ENCODE data around the gene EIF2S3.
"Not testable (repeated sequence)": the region's sequence is repeated elsewhere in the genome, so short reads cannot be mapped to it uniquely, and the experiment has no call there.

The EIF2S3 gene

GRCh38 chrX:24080245-24080644 lies 25.5 kb downstream of the EIF2S3 start:
- H3K27me3 ChIP-seq (replicated peaks in 2 of 5; ENCODE audit: control insufficient read depth in 4 of 5, insufficient read depth in 5 of 5, low read length in 4 of 5); H3K27ac ChIP-seq (ENCODE audit: insufficient read depth in 1 of 2, low read depth in 1 of 2, low read length in 2 of 2, poor library complexity in 1 of 2, severe bottlenecking in 2 of 2); H3K9me3 ChIP-seq (ENCODE audit: control extremely low read depth in 1 of 5, control insufficient read depth in 4 of 5, insufficient read depth in 2 of 5, low read depth in 1 of 5, low read length in 4 of 5); POLR2A ChIA-PET; DNase-seq; H3K4me1 ChIP-seq (ENCODE audit: control extremely low read depth in 1 of 4, control insufficient read depth in 4 of 4, insufficient read depth in 4 of 4, low read length in 3 of 4); H3K4me3 ChIP-seq (ENCODE audit: control insufficient read depth in 1 of 7, extremely low read depth in 1 of 7, insufficient read depth in 4 of 7, low read depth in 2 of 7, low read length in 6 of 7); CTCF ChIA-PET: not testable (repeated sequence)
- H3K36me3 ChIP-seq (ENCODE audit: control insufficient read depth in 4 of 4, insufficient read depth in 4 of 4, low read length in 3 of 4) = peaks cover 3 to 24% (median 13%) of the 10 kb centered on the region in 4 experiments
- WGBS (ENCODE audit: insufficient coverage) = 95% methylated on average over 4 of the region's 8 CpGs

- H3K27ac ChIP-seq (ENCODE audit: insufficient read depth in 1 of 2, low read depth in 1 of 2, low read length in 2 of 2, poor library complexity in 1 of 2, severe bottlenecking in 2 of 2) = no peak overlapping the region
- 83% methylated on average over 2 of the region's 3 CpGs for WGBS (ENCODE audit: insufficient coverage)
- H3K4me1 ChIP-seq (ENCODE audit: control extremely low read depth in 1 of 4, control insufficient read depth in 4 of 4, insufficient read depth in 4 of 4, low read length in 3 of 4) = no peaks in the 10 kb centered on the region
- DNase-seq = no peak
- CTCF ChIA-PET = no interaction called here
- H3K27me3 ChIP-seq (replicated peaks in 2 of 5; ENCODE audit: control insufficient read depth in 4 of 5, insufficient read depth in 5 of 5, low read length in 4 of 5) = peaks cover 0 to 4% (median 0%) of the 10 kb centered on the region in 5 experiments
- peaks cover 2 to 20% (median 10%) of the 10 kb centered on the region in 4 experiments for H3K36me3 ChIP-seq (ENCODE audit: control insufficient read depth in 4 of 4, insufficient read depth in 4 of 4, low read length in 3 of 4)
- POLR2A ChIA-PET = no interaction called here
- no peaks in the 10 kb centered on the region for H3K9me3 ChIP-seq (ENCODE audit: control extremely low read depth in 1 of 5, control insufficient read depth in 4 of 5, insufficient read depth in 2 of 5, low read depth in 1 of 5, low read length in 4 of 5)
- no peak overlapping the region for H3K4me3 ChIP-seq (ENCODE audit: control insufficient read depth in 1 of 7, extremely low read depth in 1 of 7, insufficient read depth in 4 of 7, low read depth in 2 of 7, low read length in 6 of 7)
These were observed 25.9 kb downstream of the EIF2S3 start for GRCh38 chrX:24080704-24081103.

GRCh38 chrX:24081661-24082154 lies 27.0 kb downstream of the EIF2S3 start:
- peak overlapping the region in 1 of 7 experiments; percentile 58 for H3K4me3 ChIP-seq (ENCODE audit: control insufficient read depth in 1 of 7, extremely low read depth in 1 of 7, insufficient read depth in 4 of 7, low read depth in 2 of 7, low read length in 6 of 7)
- CTCF ChIA-PET = no interaction called here
- no peaks in the 10 kb centered on the region for H3K9me3 ChIP-seq (ENCODE audit: control extremely low read depth in 1 of 5, control insufficient read depth in 4 of 5, insufficient read depth in 2 of 5, low read depth in 1 of 5, low read length in 4 of 5)
- H3K36me3 ChIP-seq (ENCODE audit: control insufficient read depth in 4 of 4, insufficient read depth in 4 of 4, low read length in 3 of 4) = peaks cover 2 to 10% (median 4%) of the 10 kb centered on the region in 4 experiments
- H3K27ac ChIP-seq (ENCODE audit: insufficient read depth in 1 of 2, low read depth in 1 of 2, low read length in 2 of 2, poor library complexity in 1 of 2, severe bottlenecking in 2 of 2) = no peak overlapping the region
- H3K27me3 ChIP-seq (replicated peaks in 2 of 5; ENCODE audit: control insufficient read depth in 4 of 5, insufficient read depth in 5 of 5, low read length in 4 of 5) = peaks cover 0 to 4% (median 0%) of the 10 kb centered on the region in 5 experiments
- POLR2A ChIA-PET = no interaction called here
- H3K4me1 ChIP-seq (ENCODE audit: control extremely low read depth in 1 of 4, control insufficient read depth in 4 of 4, insufficient read depth in 4 of 4, low read length in 3 of 4) = no peaks in the 10 kb centered on the region
- peak; percentile 61 to 73 (median 71) for DNase-seq
- WGBS (ENCODE audit: insufficient coverage) = 44% methylated on average over 3 of the region's 14 CpGs

GRCh38 chrX:24082447-24082846 lies 27.7 kb downstream of the EIF2S3 start:
- no peak for DNase-seq
- Histone ChIP-seq H3K36me3 (ENCODE audit: control insufficient read depth in 4 of 4, insufficient read depth in 4 of 4, low read length in 3 of 4) (peaks cover 2 to 5% (median 4%) of the 10 kb centered on the region in 4 experiments), H3K4me3 (ENCODE audit: control insufficient read depth in 1 of 7, extremely low read depth in 1 of 7, insufficient read depth in 4 of 7, low read depth in 2 of 7, low read length in 6 of 7) (no peak overlapping the region), H3K27me3 (replicated peaks in 2 of 5; ENCODE audit: control insufficient read depth in 4 of 5, insufficient read depth in 5 of 5, low read length in 4 of 5) (peaks cover 0 to 4% (median 0%) of the 10 kb centered on the region in 5 experiments), H3K4me1 (ENCODE audit: control extremely low read depth in 1 of 4, control insufficient read depth in 4 of 4, insufficient read depth in 4 of 4, low read length in 3 of 4) (no peaks in the 10 kb centered on the region), H3K27ac (ENCODE audit: insufficient read depth in 1 of 2, low read depth in 1 of 2, low read length in 2 of 2, poor library complexity in 1 of 2, severe bottlenecking in 2 of 2) (no peak overlapping the region), H3K9me3 (ENCODE audit: control extremely low read depth in 1 of 5, control insufficient read depth in 4 of 5, insufficient read depth in 2 of 5, low read depth in 1 of 5, low read length in 4 of 5) (no peaks in the 10 kb centered on the region)
- CTCF ChIA-PET = interaction anchor here (0.8 to 1.3 kb wide), 3 partner anchors 157 to 168 kb away, joined by 3 read pairs; no protein-coding TSS in a partner anchor
- POLR2A ChIA-PET = interaction anchor here (0.6 kb wide), 1 partner anchor 68 kb away, joined by 3 read pairs; no protein-coding TSS in a partner anchor
- WGBS (ENCODE audit: insufficient coverage) = no CpG with 5 or more reads among the region's 2 CpGs

- POLR2A ChIA-PET = no interaction called here
- no peaks in the 10 kb centered on the region for H3K9me3 ChIP-seq (ENCODE audit: control extremely low read depth in 1 of 5, control insufficient read depth in 4 of 5, insufficient read depth in 2 of 5, low read depth in 1 of 5, low read length in 4 of 5)
- H3K36me3 ChIP-seq (ENCODE audit: control insufficient read depth in 4 of 4, insufficient read depth in 4 of 4, low read length in 3 of 4) = no peaks in the 10 kb centered on the region
- no peak overlapping the region for H3K27ac ChIP-seq (ENCODE audit: insufficient read depth in 1 of 2, low read depth in 1 of 2, low read length in 2 of 2, poor library complexity in 1 of 2, severe bottlenecking in 2 of 2)
- 90% methylated on average over 6 of the region's 6 CpGs for WGBS (ENCODE audit: insufficient coverage)
- H3K4me3 ChIP-seq (ENCODE audit: control insufficient read depth in 1 of 7, extremely low read depth in 1 of 7, insufficient read depth in 4 of 7, low read depth in 2 of 7, low read length in 6 of 7) = no peak overlapping the region
- CTCF ChIA-PET = no interaction called here
- DNase-seq = no peak
- H3K4me1 ChIP-seq (ENCODE audit: control extremely low read depth in 1 of 4, control insufficient read depth in 4 of 4, insufficient read depth in 4 of 4, low read length in 3 of 4) = no peaks in the 10 kb centered on the region
- no peaks in the 10 kb centered on the region for H3K27me3 ChIP-seq (replicated peaks in 2 of 5; ENCODE audit: control insufficient read depth in 4 of 5, insufficient read depth in 5 of 5, low read length in 4 of 5)
These were observed 30.3 kb downstream of the EIF2S3 start for GRCh38 chrX:24085101-24085500.

GRCh38 chrX:24090300-24091200 lies 35.8 kb downstream of the EIF2S3 start:
- Histone ChIP-seq H3K4me1 (ENCODE audit: control extremely low read depth in 1 of 4, control insufficient read depth in 4 of 4, insufficient read depth in 4 of 4, low read length in 3 of 4) (no peaks in the 10 kb centered on the region), H3K36me3 (ENCODE audit: control insufficient read depth in 4 of 4, insufficient read depth in 4 of 4, low read length in 3 of 4) (no peaks in the 10 kb centered on the region), H3K27ac (ENCODE audit: insufficient read depth in 1 of 2, low read depth in 1 of 2, low read length in 2 of 2, poor library complexity in 1 of 2, severe bottlenecking in 2 of 2) (no peak overlapping the region), H3K27me3 (replicated peaks in 2 of 5; ENCODE audit: control insufficient read depth in 4 of 5, insufficient read depth in 5 of 5, low read length in 4 of 5) (peaks cover 0 to 6% (median 0%) of the 10 kb centered on the region in 5 experiments), H3K4me3 (ENCODE audit: control insufficient read depth in 1 of 7, extremely low read depth in 1 of 7, insufficient read depth in 4 of 7, low read depth in 2 of 7, low read length in 6 of 7) (no peak overlapping the region), H3K9me3 (ENCODE audit: control extremely low read depth in 1 of 5, control insufficient read depth in 4 of 5, insufficient read depth in 2 of 5, low read depth in 1 of 5, low read length in 4 of 5) (no peaks in the 10 kb centered on the region)
- POLR2A ChIA-PET = no interaction called here
- no peak for DNase-seq
- CTCF ChIA-PET = no interaction called here
- 100% methylated on average over 1 of the region's 4 CpGs for WGBS (ENCODE audit: insufficient coverage)

GRCh38 chrX:24093746-24094145 lies 39.0 kb downstream of the EIF2S3 start:
- ChIA-PET POLR2A (no interaction called here), CTCF (no interaction called here)
- no peak for DNase-seq
- no peaks in the 10 kb centered on the region for H3K36me3 ChIP-seq (ENCODE audit: control insufficient read depth in 4 of 4, insufficient read depth in 4 of 4, low read length in 3 of 4)
- H3K4me3 ChIP-seq (ENCODE audit: control insufficient read depth in 1 of 7, extremely low read depth in 1 of 7, insufficient read depth in 4 of 7, low read depth in 2 of 7, low read length in 6 of 7) = no peak overlapping the region
- no peaks in the 10 kb centered on the region for H3K4me1 ChIP-seq (ENCODE audit: control extremely low read depth in 1 of 4, control insufficient read depth in 4 of 4, insufficient read depth in 4 of 4, low read length in 3 of 4)
- peaks cover 0 to 6% (median 0%) of the 10 kb centered on the region in 5 experiments for H3K27me3 ChIP-seq (replicated peaks in 2 of 5; ENCODE audit: control insufficient read depth in 4 of 5, insufficient read depth in 5 of 5, low read length in 4 of 5)
- WGBS (ENCODE audit: insufficient coverage) = 95% methylated on average over 8 of the region's 12 CpGs
- H3K27ac ChIP-seq (ENCODE audit: insufficient read depth in 1 of 2, low read depth in 1 of 2, low read length in 2 of 2, poor library complexity in 1 of 2, severe bottlenecking in 2 of 2) = no peak overlapping the region
- no peaks in the 10 kb centered on the region for H3K9me3 ChIP-seq (ENCODE audit: control extremely low read depth in 1 of 5, control insufficient read depth in 4 of 5, insufficient read depth in 2 of 5, low read depth in 1 of 5, low read length in 4 of 5)
